Measurements from ENCODE around the gene HTRA2.

The HTRA2 gene

DNA sequence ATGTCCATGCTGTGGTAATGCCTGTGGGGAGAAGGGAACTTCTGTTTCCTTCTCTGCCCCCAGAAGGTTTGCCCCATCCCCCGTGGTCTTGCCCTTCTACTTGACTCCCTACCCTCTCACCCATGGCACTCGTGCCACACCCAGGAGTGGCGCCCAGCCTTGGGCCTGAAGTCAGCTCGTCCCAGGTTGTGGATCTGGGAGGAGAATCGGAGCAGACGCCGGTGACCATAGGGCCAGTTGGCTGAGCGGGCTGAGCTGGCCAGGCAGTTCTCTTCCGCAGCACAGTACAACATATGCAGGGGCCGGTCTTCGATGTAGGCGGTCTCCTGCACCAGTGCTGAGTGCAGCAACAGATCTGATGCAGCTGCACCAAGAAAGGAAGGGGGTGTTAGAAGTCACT, 4.7 kb downstream of the HTRA2 start:
- ATAC-seq (replicated peaks) (no peak), DNase-seq (no peak)
- Mint-ChIP-seq H3K27me3 (no peaks in the 10 kb centered on the region), H3K4me3 (no peak overlapping the region), H3K27ac (no peak overlapping the region), H3K9me3 (no peaks in the 10 kb centered on the region), H3K4me1 (peaks cover 50 to 60% of the 10 kb centered on the region in 2 donors), H3K36me3 (peaks cover 15 to 46% of the 10 kb centered on the region in 2 donors)

DNA sequence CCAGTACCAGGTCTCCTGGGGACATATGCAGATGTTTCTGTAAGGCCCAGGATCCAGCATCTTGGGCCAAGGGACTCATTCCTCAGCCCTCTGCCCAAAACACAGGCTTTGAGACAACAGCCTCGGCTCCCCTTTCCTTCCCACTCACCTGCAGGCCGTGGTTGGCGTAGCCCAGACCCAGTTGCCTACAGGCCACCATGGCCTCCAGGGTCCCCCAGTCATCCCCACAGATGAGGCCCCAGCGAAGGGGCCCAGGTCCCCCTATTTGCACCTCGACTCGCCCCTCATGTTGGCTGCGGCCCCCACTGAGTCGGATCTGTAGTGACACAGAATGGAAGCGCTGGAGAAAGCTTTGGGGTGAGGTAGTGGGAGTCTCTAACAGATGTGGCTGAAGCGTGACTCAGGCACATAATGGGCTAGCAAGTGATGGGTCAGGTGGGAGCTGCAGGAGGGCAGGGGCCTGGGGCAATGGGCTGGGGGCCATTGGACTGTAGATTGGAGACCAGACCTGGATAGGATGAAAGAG, 5.8 kb downstream of the HTRA2 start:
- DNase-seq: no peak
- H3K27ac Mint-ChIP-seq: no peak overlapping the region
- no peak for ATAC-seq (replicated peaks)
- H3K27me3 Mint-ChIP-seq: no peaks in the 10 kb centered on the region
- H3K36me3 Mint-ChIP-seq: peaks cover 15 to 45% of the 10 kb centered on the region in 2 donors
- peaks cover 55 to 67% of the 10 kb centered on the region in 2 donors for H3K4me1 Mint-ChIP-seq
- H3K9me3 Mint-ChIP-seq: no peaks in the 10 kb centered on the region
- H3K4me3 Mint-ChIP-seq: no peak overlapping the region

- Mint-ChIP-seq H3K36me3 (peaks cover 11 to 37% of the 10 kb centered on the region in 2 donors), H3K27me3 (no peaks in the 10 kb centered on the region), H3K4me3 (no peak overlapping the region), H3K4me1 (peaks cover 48 to 59% of the 10 kb centered on the region in 2 donors), H3K27ac (no peak overlapping the region), H3K9me3 (no peaks in the 10 kb centered on the region)
- ATAC-seq (replicated peaks) (peak; percentile 46 to 61), DNase-seq (no peak)
Measured at GRCh38 chr2:74536166-74536950, 6.6 kb downstream of the HTRA2 start.

DNA sequence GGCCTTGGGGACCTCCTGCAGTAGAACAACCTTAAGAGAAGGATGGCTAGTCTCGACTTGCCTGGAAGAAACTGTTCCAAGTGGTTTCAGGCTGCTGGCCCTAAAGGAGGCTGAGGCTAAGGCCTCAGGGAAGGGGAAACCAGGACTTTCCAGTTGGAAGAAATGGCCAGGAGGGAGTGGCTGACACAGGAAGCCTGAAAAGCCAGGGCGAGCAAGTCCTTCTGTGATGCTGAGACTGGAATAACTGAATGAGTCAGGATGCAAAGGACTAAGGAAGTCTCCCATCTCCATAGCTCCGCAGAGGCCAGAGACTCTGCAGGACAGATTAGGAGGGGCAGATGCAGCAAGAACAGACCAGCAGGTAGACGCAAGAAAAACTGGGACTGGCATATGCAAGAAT, 7.4 kb downstream of the HTRA2 start:
- H3K4me1 Mint-ChIP-seq: peaks cover 42 to 54% of the 10 kb centered on the region in 2 donors
- H3K27ac Mint-ChIP-seq: no peak overlapping the region
- no peak for DNase-seq
- H3K27me3 Mint-ChIP-seq: no peaks in the 10 kb centered on the region
- H3K4me3 Mint-ChIP-seq: no peak overlapping the region
- peaks cover 11 to 29% of the 10 kb centered on the region in 2 donors for H3K36me3 Mint-ChIP-seq
- no peaks in the 10 kb centered on the region for H3K9me3 Mint-ChIP-seq
- ATAC-seq (replicated peaks): no peak

- peaks cover 38 to 53% of the 10 kb centered on the region in 2 donors for H3K4me1 Mint-ChIP-seq
- H3K27ac Mint-ChIP-seq: peak overlapping the region; percentile 89
- H3K27me3 Mint-ChIP-seq: no peaks in the 10 kb centered on the region
- peak overlapping the region; percentile 61 to 73 for H3K4me3 Mint-ChIP-seq
- DNase-seq (no peak), ATAC-seq (replicated peaks) (peak; percentile 80 to 87)
- H3K9me3 Mint-ChIP-seq: no peaks in the 10 kb centered on the region
- peaks cover 4 to 19% of the 10 kb centered on the region in 2 donors for H3K36me3 Mint-ChIP-seq
Measured at GRCh38 chr2:74538881-74539339, 9.2 kb downstream of the HTRA2 start.

GRCh38 chr2:74540291-74540690, 10.6 kb downstream of the HTRA2 start:
- peaks cover 39 to 50% of the 10 kb centered on the region in 2 donors for H3K4me1 Mint-ChIP-seq
- H3K9me3 Mint-ChIP-seq: no peaks in the 10 kb centered on the region
- H3K27ac Mint-ChIP-seq: peak overlapping the region; percentile 43
- no peaks in the 10 kb centered on the region for H3K27me3 Mint-ChIP-seq
- no peak overlapping the region for H3K4me3 Mint-ChIP-seq
- H3K36me3 Mint-ChIP-seq: peaks cover 2 to 13% of the 10 kb centered on the region in 2 donors
- DNase-seq (no peak), ATAC-seq (replicated peaks) (no peak)

DNA sequence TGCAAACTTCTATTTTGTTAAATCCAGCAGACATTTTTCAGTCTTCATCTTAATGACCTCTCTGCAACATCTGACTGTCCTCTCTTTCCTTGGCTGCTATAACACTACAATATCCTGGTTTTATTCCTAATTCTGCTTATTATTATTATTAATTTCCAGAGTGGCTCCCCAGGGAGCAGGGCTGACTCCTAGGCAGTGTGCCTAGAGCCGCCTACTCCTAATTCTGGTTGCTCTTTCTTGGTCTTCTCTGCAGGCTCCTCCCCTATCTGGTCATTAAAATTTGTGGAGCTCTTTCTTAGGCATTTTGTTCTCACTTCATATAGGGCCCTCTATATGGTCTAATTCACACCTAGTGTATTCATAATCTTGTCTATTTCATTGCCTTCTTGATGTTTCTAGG, 13.2 kb downstream of the HTRA2 start:
- Mint-ChIP-seq H3K27ac (no peak overlapping the region), H3K4me3 (no peak overlapping the region), H3K9me3 (no peaks in the 10 kb centered on the region), H3K36me3 (peaks cover 2 to 11% of the 10 kb centered on the region in 2 donors), H3K4me1 (peaks cover 24 to 35% of the 10 kb centered on the region in 2 donors), H3K27me3 (peaks cover 11 to 18% of the 10 kb centered on the region in 2 donors)
- ATAC-seq (replicated peaks): no peak
- DNase-seq: no peak

DNA sequence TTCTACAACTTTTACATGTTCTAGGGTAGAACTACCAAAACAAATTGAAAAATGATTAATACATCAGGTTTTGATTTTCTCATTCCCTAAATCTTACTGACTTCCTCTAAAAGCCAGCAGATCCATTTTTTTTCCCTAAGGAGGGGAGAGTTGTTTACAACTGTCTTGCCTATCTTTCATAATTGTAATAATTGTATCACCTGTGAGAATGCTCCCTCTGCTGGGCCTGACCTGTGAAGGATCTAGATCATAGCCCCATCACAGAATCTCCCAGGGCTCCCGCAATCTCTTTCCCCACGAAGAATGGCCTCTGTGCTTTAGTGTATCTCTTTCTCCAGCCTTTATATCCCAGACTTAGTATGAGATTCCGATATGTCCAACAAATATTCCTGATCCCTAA, 14.9 kb downstream of the HTRA2 start:
- DNase-seq (no peak), ATAC-seq (replicated peaks) (no peak)
- Mint-ChIP-seq H3K36me3 (peaks cover 4 to 11% of the 10 kb centered on the region in 2 donors), H3K9me3 (no peaks in the 10 kb centered on the region), H3K27me3 (peaks cover 18 to 27% of the 10 kb centered on the region in 2 donors), H3K4me3 (no peak overlapping the region), H3K27ac (no peak overlapping the region), H3K4me1 (peaks cover 11 to 29% of the 10 kb centered on the region in 2 donors)

- peaks cover 24 to 41% of the 10 kb centered on the region in 2 donors for H3K27me3 Mint-ChIP-seq
- H3K4me3 Mint-ChIP-seq: no peak overlapping the region
- H3K4me1 Mint-ChIP-seq: peaks cover 15 to 30% of the 10 kb centered on the region in 2 donors
- ATAC-seq (replicated peaks): no peak
- H3K9me3 Mint-ChIP-seq: no peaks in the 10 kb centered on the region
- DNase-seq: no peak
- no peak overlapping the region for H3K27ac Mint-ChIP-seq
- peaks cover 4 to 17% of the 10 kb centered on the region in 2 donors for H3K36me3 Mint-ChIP-seq
Measured at GRCh38 chr2:74546004-74546403, 16.3 kb downstream of the HTRA2 start.

GRCh38 chr2:74548285-74548899, 18.7 kb downstream of the HTRA2 start:
- H3K27ac Mint-ChIP-seq: peak overlapping the region; percentile 73
- H3K9me3 Mint-ChIP-seq: no peaks in the 10 kb centered on the region
- ATAC-seq (replicated peaks) (no peak), DNase-seq (no peak)
- H3K27me3 Mint-ChIP-seq: peaks cover 24 to 48% of the 10 kb centered on the region in 2 donors
- peak overlapping the region; percentile 78 to 86 for H3K4me3 Mint-ChIP-seq
- peaks cover 22 to 36% of the 10 kb centered on the region in 2 donors for H3K4me1 Mint-ChIP-seq
- H3K36me3 Mint-ChIP-seq: peaks cover 2 to 17% of the 10 kb centered on the region in 2 donors

DNA sequence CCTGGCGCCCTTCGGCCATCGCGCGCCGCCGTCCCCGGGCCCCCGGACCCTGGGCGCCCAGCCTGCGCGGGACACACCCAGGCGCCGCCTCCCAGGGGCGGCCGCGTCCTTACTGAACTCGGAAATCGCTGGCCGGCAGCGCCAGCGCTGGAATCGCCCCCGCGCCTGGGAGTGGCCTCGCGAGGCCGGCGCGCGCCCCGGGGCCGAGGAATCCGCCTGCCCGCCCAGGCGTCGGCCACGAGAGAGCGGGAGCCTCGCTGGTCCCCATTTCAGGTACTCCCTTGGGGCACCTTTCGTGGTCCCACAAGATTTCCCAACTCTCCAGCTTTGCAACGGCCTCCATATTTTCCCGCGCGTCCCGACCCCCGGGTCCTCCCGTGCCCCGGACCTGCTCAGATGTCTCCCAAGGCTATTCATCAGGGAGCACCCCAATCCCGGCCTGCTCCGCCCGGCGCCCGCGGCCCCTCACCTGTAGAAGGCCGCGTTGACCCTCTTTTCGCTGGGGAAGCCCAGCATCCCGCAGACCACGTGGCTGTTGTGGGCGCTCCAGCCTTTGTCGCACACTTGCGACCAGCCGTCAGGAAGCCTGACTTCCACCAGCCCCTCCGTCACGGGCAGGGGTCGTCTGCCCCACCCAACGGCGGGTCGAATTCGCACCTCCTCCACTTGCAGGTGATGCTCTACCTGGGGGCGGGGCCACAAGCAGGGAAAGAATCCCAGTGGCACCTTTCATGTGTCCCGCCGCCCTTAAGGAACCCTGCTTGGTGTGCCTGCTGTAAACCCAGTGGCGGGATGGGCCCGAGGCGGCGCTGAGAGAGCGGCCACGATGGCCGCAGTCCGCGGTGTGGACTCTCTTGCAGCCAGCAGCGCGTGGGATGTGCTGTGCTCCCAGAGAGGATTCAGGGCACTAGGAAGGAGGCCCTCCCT, 19.4 kb downstream of the HTRA2 start:
- Mint-ChIP-seq H3K36me3 (peaks cover 2 to 17% of the 10 kb centered on the region in 2 donors), H3K9me3 (no peaks in the 10 kb centered on the region), H3K4me3 (peak overlapping the region; percentile 81 to 86), H3K27ac (peak overlapping the region; percentile 81), H3K4me1 (peaks cover 24 to 41% of the 10 kb centered on the region in 2 donors), H3K27me3 (peaks cover 24 to 48% of the 10 kb centered on the region in 2 donors)
- DNase-seq: no peak
- peak; percentile 65 to 68 for ATAC-seq (replicated peaks)

DNA sequence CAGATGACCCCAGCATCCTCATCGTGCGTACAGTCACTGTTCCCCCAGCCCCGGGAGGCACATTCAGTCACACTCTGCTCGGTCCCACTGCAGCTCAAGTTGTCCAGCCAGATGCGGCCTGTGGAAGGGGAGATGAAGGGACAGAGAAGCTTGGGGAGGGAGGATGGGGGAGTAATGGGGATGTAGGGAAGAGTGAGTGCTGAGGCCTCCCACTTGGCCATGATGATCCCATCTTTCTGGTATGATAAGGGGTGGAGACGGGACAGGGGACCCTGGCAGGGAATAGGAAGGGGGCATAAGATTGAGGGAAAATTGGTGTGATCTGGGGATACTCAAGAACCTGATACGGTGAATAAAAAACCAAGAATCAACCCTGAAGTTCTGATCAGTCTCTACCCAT, 20.5 kb downstream of the HTRA2 start:
- peak overlapping the region; percentile 81 to 86 for H3K4me3 Mint-ChIP-seq
- no peaks in the 10 kb centered on the region for H3K9me3 Mint-ChIP-seq
- H3K36me3 Mint-ChIP-seq: peaks cover 6 to 24% of the 10 kb centered on the region in 2 donors
- H3K27me3 Mint-ChIP-seq: peaks cover 24 to 48% of the 10 kb centered on the region in 2 donors
- peaks cover 23 to 44% of the 10 kb centered on the region in 2 donors for H3K4me1 Mint-ChIP-seq
- H3K27ac Mint-ChIP-seq: no peak overlapping the region
- ATAC-seq (replicated peaks) (no peak), DNase-seq (no peak)

DNA sequence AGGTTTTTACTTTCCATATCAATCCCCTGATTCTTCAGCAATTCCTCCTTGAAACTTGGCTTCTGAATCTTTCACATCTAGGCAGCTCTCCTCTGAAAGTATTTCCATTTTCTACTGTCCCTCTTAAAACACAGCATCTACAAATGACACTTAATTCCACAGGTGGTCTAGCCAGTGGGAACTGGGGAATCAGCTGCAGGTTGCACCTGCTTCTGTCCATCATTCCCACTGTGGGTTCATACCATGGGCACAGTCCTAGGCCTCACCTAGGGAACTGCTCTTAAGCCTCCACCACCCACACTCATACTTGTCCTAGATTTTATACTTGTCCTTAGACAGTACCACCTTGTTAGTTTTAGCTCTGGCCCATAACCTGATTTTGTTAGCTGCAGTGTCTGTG, 21.8 kb downstream of the HTRA2 start:
- Mint-ChIP-seq H3K36me3 (peaks cover 10 to 34% of the 10 kb centered on the region in 2 donors), H3K9me3 (no peaks in the 10 kb centered on the region), H3K27ac (no peak overlapping the region), H3K27me3 (peaks cover 19 to 37% of the 10 kb centered on the region in 2 donors), H3K4me3 (peak overlapping the region; percentile 9 to 10), H3K4me1 (peaks cover 22 to 50% of the 10 kb centered on the region in 2 donors)
- ATAC-seq (replicated peaks) (no peak), DNase-seq (no peak)
